Measurements from ENCODE around the gene RRP8. TPM values are rescaled to one million over a fixed set of nuclear protein-coding genes. Genes with fewer than 3 reads are reported as not detected.

RRP8 gene
- polyA plus RNA-seq, 1 donor from 2014 or later, result 23.4 TPM

- Histone ChIP-seq H3K9me3 (ENCODE audit: low read length) (no peaks in the 10 kb centered on the region), H3K9ac (ENCODE audit: low read length) (no peak overlapping the region), H3K4me3 (ENCODE audit: low read length) (no peak overlapping the region), H3K9me2 (ENCODE audit: insufficient read depth, low read length) (no peaks in the 10 kb centered on the region), H3K4me2 (ENCODE audit: low read length) (no peak overlapping the region), H3F3A (ENCODE audit: insufficient read depth, low read length, poor library complexity, severe bottlenecking) (no peaks in the 10 kb centered on the region), H3K36me3 (ENCODE audit: insufficient read depth, low read length) (peaks cover 19% of the 10 kb centered on the region), H4K20me1 (ENCODE audit: insufficient read depth) (peaks cover 21% of the 10 kb centered on the region), H3K79me2 (replicated peaks; ENCODE audit: insufficient read depth, low read length) (no peaks in the 10 kb centered on the region), H3K27me3 (ENCODE audit: insufficient read depth, low read depth, low read length) (no peaks in the 10 kb centered on the region), H3K27ac (ENCODE audit: low read length) (no peak overlapping the region), H2AFZ (ENCODE audit: low read depth, low read length) (no peak overlapping the region)
- TF ChIP-seq REST (IDR thresholded peaks at IDR 0.05; ENCODE audit: borderline replicate concordance) (no peak), SMC3 (conservative IDR thresholded peaks at IDR 0.05; ENCODE audit: poor library complexity) (no peak), MXI1 (conservative IDR thresholded peaks at IDR 0.05; ENCODE audit: poor library complexity, severe bottlenecking) (no peak), RAD21 (conservative IDR thresholded peaks at IDR 0.05) (no peak), EP300 (conservative IDR thresholded peaks at IDR 0.05; ENCODE audit: poor library complexity, severe bottlenecking) (no peak), EZH2 (IDR thresholded peaks at IDR 0.05; ENCODE audit: borderline replicate concordance, insufficient read depth, low read length, poor library complexity, severe bottlenecking) (no peak), POLR2AphosphoS5 (IDR thresholded peaks at IDR 0.05) (no peak)
These were observed 28.0 kb upstream of the RRP8 start for GRCh38 chr11:6631361-6631890.

GRCh38 chr11:6630632-6631291 lies 27.3 kb upstream of the RRP8 start:
- H3F3A ChIP-seq (ENCODE audit: insufficient read depth, low read length, poor library complexity, severe bottlenecking), result no peaks in the 10 kb centered on the region
- H3K4me3 ChIP-seq (ENCODE audit: low read length), result no peak overlapping the region
- no peaks in the 10 kb centered on the region for H3K79me2 ChIP-seq (replicated peaks; ENCODE audit: insufficient read depth, low read length)
- H3K36me3 ChIP-seq (ENCODE audit: insufficient read depth, low read length), result peaks cover 21% of the 10 kb centered on the region
- H4K20me1 ChIP-seq (ENCODE audit: insufficient read depth), result peaks cover 15% of the 10 kb centered on the region
- no peaks in the 10 kb centered on the region for H3K9me2 ChIP-seq (ENCODE audit: insufficient read depth, low read length)
- H3K9me3 ChIP-seq (ENCODE audit: low read length), result no peaks in the 10 kb centered on the region
- no peak overlapping the region for H2AFZ ChIP-seq (ENCODE audit: low read depth, low read length)
- H3K9ac ChIP-seq (ENCODE audit: low read length), result no peak overlapping the region
- no peak overlapping the region for H3K27ac ChIP-seq (ENCODE audit: low read length)
- no peaks in the 10 kb centered on the region for H3K27me3 ChIP-seq (ENCODE audit: insufficient read depth, low read depth, low read length)
- TF ChIP-seq RAD21 (conservative IDR thresholded peaks at IDR 0.05), result no peak
- no peak for TF ChIP-seq REST (IDR thresholded peaks at IDR 0.05; ENCODE audit: borderline replicate concordance)
- TF ChIP-seq EP300 (conservative IDR thresholded peaks at IDR 0.05; ENCODE audit: poor library complexity, severe bottlenecking), result no peak
- TF ChIP-seq EZH2 (IDR thresholded peaks at IDR 0.05; ENCODE audit: borderline replicate concordance, insufficient read depth, low read length, poor library complexity, severe bottlenecking), result no peak
- TF ChIP-seq TAF1 (IDR thresholded peaks at IDR 0.05; ENCODE audit: low read depth), result no peak
- TF ChIP-seq SMC3 (conservative IDR thresholded peaks at IDR 0.05; ENCODE audit: poor library complexity), result no peak
- TF ChIP-seq MXI1 (conservative IDR thresholded peaks at IDR 0.05; ENCODE audit: poor library complexity, severe bottlenecking), result no peak
- TF ChIP-seq POLR2AphosphoS5 (IDR thresholded peaks at IDR 0.05), result no peak
- TF ChIP-seq CTCF (IDR thresholded peaks at IDR 0.05; ENCODE audit: poor library complexity, severe bottlenecking), result no peak
- no peak overlapping the region for H3K4me2 ChIP-seq (ENCODE audit: low read length)

All from neural cell (in vitro differentiated cells).